HUDEP-2 (cell line): ENCODE results near the gene COPB2.
"Not testable (repeated sequence)": the region's sequence is repeated elsewhere in the genome, so short reads cannot be mapped to it uniquely, and the experiment has no call there.

ENCODE experiments used
- DNase-seq, 76 experiments: peaks; one replicate each; lab custom pipeline; 2025; ENCODE audit not compliant: unreplicated experiment in 76 of 76; lab: John Stamatoyannopoulos, UW

Gene COPB2

GRCh38 chr3:139380575-139380974 is 8.9 kb downstream of the COPB2 start:
- DNase-seq: no peak

GRCh38 chr3:139378587-139379241 is 10.7 kb downstream of the COPB2 start:
- peak in 2 of 76 experiments; percentile 8 to 17 for DNase-seq

- DNase-seq: no peak
Measured at GRCh38 chr3:139377378-139377777, 12.1 kb downstream of the COPB2 start.

GRCh38 chr3:139374099-139374498 is 15.3 kb downstream of the COPB2 start:
- DNase-seq: no peak

- no peak for DNase-seq
Measured at GRCh38 chr3:139364549-139364948, 24.9 kb downstream of the COPB2 start.

- no peak for DNase-seq
Measured at GRCh38 chr3:139361276-139361675, 28.2 kb downstream of the COPB2 start.

- DNase-seq: no peak
Measured at GRCh38 chr3:139358841-139359562, 30.4 kb downstream of the COPB2 start.

GRCh38 chr3:139357899-139358298 is 31.5 kb downstream of the COPB2 start:
- DNase-seq: no peak

- DNase-seq: no peak
Measured at GRCh38 chr3:139355891-139356290, 33.6 kb downstream of the COPB2 start.

- DNase-seq: no peak
Measured at GRCh38 chr3:139355476-139355875, 34.0 kb downstream of the COPB2 start.

- no peak for DNase-seq
Measured at GRCh38 chr3:139354661-139355060, 34.8 kb downstream of the COPB2 start.

- DNase-seq: peak in 38 of 76 experiments; percentile 1 to 53 (median 15)
Measured at GRCh38 chr3:139353920-139354556, 35.4 kb downstream of the COPB2 start.

GRCh38 chr3:139346771-139347170 is 42.7 kb downstream of the COPB2 start:
- DNase-seq: no peak

GRCh38 chr3:139343895-139344856 is 45.3 kb downstream of the COPB2 start, which contains the start of gene MRPS22:
Gene MRPS22, plus strand, starts transcription at chr3:139344020. Its CDS starts 7 bp downstream, at chr3:139344027.
- peak in 75 of 76 experiments; percentile 14 to 83 (median 67) for DNase-seq

- DNase-seq: no peak
Measured at GRCh38 chr3:139342054-139342453, 47.4 kb downstream of the COPB2 start.

- peak in 73 of 76 experiments; percentile 20 to 87 (median 65) for DNase-seq
Measured at GRCh38 chr3:139340784-139341183, 48.7 kb downstream of the COPB2 start.

GRCh38 chr3:139339219-139339906 is 50.1 kb downstream of the COPB2 start:
- peak in 71 of 76 experiments; percentile 11 to 92 (median 62) for DNase-seq

- DNase-seq: no peak
Measured at GRCh38 chr3:139338405-139338804, 51.0 kb downstream of the COPB2 start.

- DNase-seq: not testable (repeated sequence)
Measured at GRCh38 chr3:139334675-139335074, 54.8 kb downstream of the COPB2 start.

GRCh38 chr3:139332092-139332491 is 57.4 kb downstream of the COPB2 start:
- peak in 1 of 76 experiments; percentile 3 for DNase-seq
